Heart right ventricle (tissue), 16 donors: ENCODE results near the gene SLC25A28. TPM values are rescaled to one million over a fixed set of nuclear protein-coding genes. Genes with fewer than 3 reads are reported as not detected.

Experiments
- ATAC-seq, 8 donors: fragments of 200-7000 bp; cut with Tn5 transposase; one replicate each; pipeline ENCODE4 v1.9.1; 2020; ENCODE audit warnings: mild to moderate bottlenecking in 8 of 8, moderate library complexity in 8 of 8, moderate number of reproducible peaks in 1 of 8
- DNase-seq, 2 donors: peaks; one replicate each; pipeline ENCODE4 v3.0.0-alpha.2; 2020
- H3K27ac ChIP-seq, 10 donors: fragments of 200-600 bp; sonication (generic) in 2 of 10; one replicate each; pipeline versions ENCODE4 v1.5.0 to v1.8.0; 2020 to 2022; ENCODE audit warnings: mild to moderate bottlenecking in 3 of 10
- H3K27me3 ChIP-seq, 7 donors: fragments of 200-600 bp; one replicate each; pipeline ENCODE4 v1.8.0; 2021 to 2022; ENCODE audit warnings: mild to moderate bottlenecking in 2 of 7
- H3K36me3 ChIP-seq, 9 donors: fragments of 200-600 bp; sonication (generic) in 1 of 9; one replicate each; pipeline versions ENCODE4 v1.5.0 to v1.8.0; 2020 to 2022; ENCODE audit warnings: mild to moderate bottlenecking in 2 of 9
- H3K4me1 ChIP-seq, 9 donors: fragments of 200-600 bp; sonication (generic) in 1 of 9; one replicate each; pipeline versions ENCODE4 v1.5.0 to v1.8.0; 2020 to 2022; ENCODE audit warnings: mild to moderate bottlenecking in 4 of 9
- H3K4me3 ChIP-seq, 10 donors: fragments of 200-600 bp; sonication (generic) in 2 of 10; one replicate each; pipeline versions ENCODE4 v1.5.0 to v1.8.0; 2020 to 2022; ENCODE audit warnings: mild to moderate bottlenecking in 7 of 10, moderate library complexity in 2 of 10
- H3K9me3 ChIP-seq, 11 donors: fragments of 200-600 bp in 10 of 11; sonication (generic) in 2 of 11; one replicate each; pipeline versions ENCODE4 v1.5.0 to v1.8.0; 2013 to 2022; ENCODE audit warnings: mild to moderate bottlenecking in 2 of 11, control low read depth in 1 of 11, moderate library complexity in 1 of 11
- WGBS, 2 donors: extraction: QIAGEN DNeasy Blood & Tissue Kit; methylation state at CpG; one replicate each; pipeline ENCODE4 v1.1.7; 2013; ENCODE audit warnings: inconsistent platforms in 1 of 2; 5-methylcytosine and 5-hydroxymethylcytosine counted together
- intact Hi-C, 10 donors: fragments of 100-400 bp; cut with DNase I; formaldehyde crosslinking; loops; one replicate each; pipeline versions ENCODE4 v1.11.1 to v1.14.2; 2022
- polyA plus RNA-seq, 2 donors: library from polyadenylated mRNA; stranded (reverse); fragments of 200-250 nt; gene quantifications; one replicate each; pipeline ENCODE4 v1.2.3, GENCODE V29; 2013
- total RNA-seq, 10 donors: library from RNA; stranded (reverse); fragmentation: NEBNext Ultra II Directional in 3 of 10; extraction: Animal tissue kit (Norgen Biotek cat#: 25700) in 3 of 10; gene quantifications; one replicate each; pipeline versions ENCODE4 v1.2.1 to v1.2.4, GENCODE V29; 2021 to 2023
- TF ChIP-seq, protein P1 (sequence below), 9 donors: fragments of 200-600 bp; sonication (generic) in 2 of 9; IDR thresholded peaks; one replicate each; pipeline versions ENCODE4 v1.5.0 to v1.8.0; 2021 to 2022; ENCODE audit warnings: antibody characterized with exemption in 9 of 9, mild to moderate bottlenecking in 5 of 9, moderate library complexity in 1 of 9
- donor health status: Arrhythmogenic right ventricular cardiomyopathy.
- donor health status: ischemic (EF 13 %, LVEDD 7.1; RV severe dilation, severe dysfunction).
- donor health status: healthy with polysubstance abuse.
- donor health status: DM: no; HTN: yes; CAD: no.
- donor health status: DM: no; HTN: no; CAD: no.
- donor health status: ischemic (EF 25% LVEDD 6.9; RV normal size, moderate dysfunction).
- donor health status: ischemic (EF 25% LVEDD 5.7; RV mildly dilated, moderate dysfunction).
- donor health status: healthy.
- donor health status: DM: yes; HTN: yes; CAD: no.
- donor health status: Ischemic cardiomyopathy.
- donor health status: ischemic (EF 35%, LVEDD 5.7; RV mildly dilated, moderate dysfunction).
- donor health status: nonischemic (EF 11% LVEDD 7.7; RV severe dilation, severe dysfunction).
- donor health status: DM: yes; HTN: yes; CAD: no.
- donor health status: PGD.
- donor health status: ischemic (EF 29% LVEDD 5.4; RV normal size, mild dysfunction).
- donor health status: nonischemic (EF 23%, LVEDD 6.1; RV moderate dilation, normal function).

Gene SLC25A28
- total and polyA plus RNA-seq, 12 donors = 21.2 to 116 (median 32.1) TPM

DNA sequence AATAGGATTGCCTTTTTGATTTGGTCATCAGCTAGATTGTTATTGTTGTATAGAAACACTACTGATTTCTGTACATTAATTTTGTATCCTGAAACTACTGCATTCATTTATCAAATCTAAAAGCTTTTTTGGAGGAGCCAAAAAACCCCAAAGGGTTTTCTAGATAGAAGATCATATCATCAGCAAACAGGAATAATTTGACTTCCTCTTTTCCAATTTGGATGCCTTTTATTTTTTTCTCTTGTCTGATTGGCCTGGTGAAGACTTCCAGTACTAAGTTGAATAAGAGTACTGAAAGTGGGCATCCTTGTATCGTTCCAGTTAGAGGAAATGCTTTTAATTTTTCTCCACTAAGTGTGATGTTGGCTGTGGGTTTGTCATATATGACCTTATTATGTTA lies 28.5 kb upstream of the SLC25A28 start:
- ATAC-seq (no peak), DNase-seq (no peak)
- no peaks in the 10 kb centered on the region for H3K27me3 ChIP-seq
- no peaks in the 10 kb centered on the region for H3K4me1 ChIP-seq
- H3K4me3 ChIP-seq = no peak overlapping the region
- no peak overlapping the region for H3K27ac ChIP-seq
- intact Hi-C loops = no loop called here
- no peaks in the 10 kb centered on the region for H3K36me3 ChIP-seq
- WGBS, 2 donors = 0 to 71% methylated on average over 1 of the region's 1 CpG
- TF ChIP-seq, protein P1, sequence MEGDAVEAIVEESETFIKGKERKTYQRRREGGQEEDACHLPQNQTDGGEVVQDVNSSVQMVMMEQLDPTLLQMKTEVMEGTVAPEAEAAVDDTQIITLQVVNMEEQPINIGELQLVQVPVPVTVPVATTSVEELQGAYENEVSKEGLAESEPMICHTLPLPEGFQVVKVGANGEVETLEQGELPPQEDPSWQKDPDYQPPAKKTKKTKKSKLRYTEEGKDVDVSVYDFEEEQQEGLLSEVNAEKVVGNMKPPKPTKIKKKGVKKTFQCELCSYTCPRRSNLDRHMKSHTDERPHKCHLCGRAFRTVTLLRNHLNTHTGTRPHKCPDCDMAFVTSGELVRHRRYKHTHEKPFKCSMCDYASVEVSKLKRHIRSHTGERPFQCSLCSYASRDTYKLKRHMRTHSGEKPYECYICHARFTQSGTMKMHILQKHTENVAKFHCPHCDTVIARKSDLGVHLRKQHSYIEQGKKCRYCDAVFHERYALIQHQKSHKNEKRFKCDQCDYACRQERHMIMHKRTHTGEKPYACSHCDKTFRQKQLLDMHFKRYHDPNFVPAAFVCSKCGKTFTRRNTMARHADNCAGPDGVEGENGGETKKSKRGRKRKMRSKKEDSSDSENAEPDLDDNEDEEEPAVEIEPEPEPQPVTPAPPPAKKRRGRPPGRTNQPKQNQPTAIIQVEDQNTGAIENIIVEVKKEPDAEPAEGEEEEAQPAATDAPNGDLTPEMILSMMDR (IDR thresholded peaks at IDR 0.05) = no peak
- H3K9me3 ChIP-seq = peaks cover 0 to 16% (median 0%) of the 10 kb centered on the region in 11 donors

GRCh38 chr10:99647601-99648151 lies 27.4 kb upstream of the SLC25A28 start:
- Histone ChIP-seq H3K9me3 (peaks cover 0 to 16% (median 0%) of the 10 kb centered on the region in 11 donors), H3K36me3 (no peaks in the 10 kb centered on the region), H3K27ac (no peak overlapping the region), H3K27me3 (no peaks in the 10 kb centered on the region), H3K4me1 (no peaks in the 10 kb centered on the region), H3K4me3 (no peak overlapping the region)
- TF ChIP-seq, protein P1 (IDR thresholded peaks at IDR 0.05) = no peak
- 91% methylated on average over 2 of the region's 2 CpGs for WGBS, 2 donors
- no peak for DNase-seq
- no peak for ATAC-seq
- intact Hi-C loops = no loop called here

DNA sequence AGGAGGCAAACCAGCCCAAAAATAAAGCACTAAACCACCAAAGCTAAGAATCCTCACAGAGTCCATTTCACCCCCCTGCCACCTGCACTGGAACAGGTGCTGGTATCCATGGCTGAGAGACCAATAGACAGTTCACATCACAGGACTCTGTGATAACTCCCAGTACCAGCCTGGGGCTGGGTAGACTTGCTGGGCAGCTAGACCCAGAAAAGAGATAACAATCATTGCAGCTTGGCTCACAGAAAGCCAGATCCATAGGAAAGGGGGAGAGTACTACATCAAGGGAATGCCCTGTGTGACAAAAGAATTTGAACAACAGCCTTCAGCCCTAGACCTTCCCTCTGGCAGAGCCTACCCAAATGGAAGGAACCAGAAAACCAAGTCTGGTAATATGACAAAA lies 13.6 kb upstream of the SLC25A28 start:
- Histone ChIP-seq H3K9me3 (no peaks in the 10 kb centered on the region), H3K4me1 (peaks cover 0 to 3% (median 0%) of the 10 kb centered on the region in 9 donors), H3K27me3 (peaks cover 0 to 5% (median 0%) of the 10 kb centered on the region in 7 donors), H3K36me3 (no peaks in the 10 kb centered on the region), H3K4me3 (no peak overlapping the region), H3K27ac (no peak overlapping the region)
- intact Hi-C loops = no loop called here
- ATAC-seq (no peak), DNase-seq (no peak)
- TF ChIP-seq, protein P1 (IDR thresholded peaks at IDR 0.05) = no peak

GRCh38 chr10:99631496-99631895 lies 11.3 kb upstream of the SLC25A28 start:
- intact Hi-C loops = no loop called here
- TF ChIP-seq, protein P1 (IDR thresholded peaks at IDR 0.05) = no peak
- H3K9me3 ChIP-seq = no peaks in the 10 kb centered on the region
- DNase-seq = no peak
- 81 to 95% methylated on average over 3 of the region's 3 CpGs for WGBS, 2 donors
- H3K36me3 ChIP-seq = no peaks in the 10 kb centered on the region
- peaks cover 0 to 3% (median 0%) of the 10 kb centered on the region in 9 donors for H3K4me1 ChIP-seq
- no peak overlapping the region for H3K4me3 ChIP-seq
- no peak overlapping the region for H3K27ac ChIP-seq
- no peak for ATAC-seq
- peaks cover 0 to 5% (median 0%) of the 10 kb centered on the region in 7 donors for H3K27me3 ChIP-seq
